KOPT-K1 (cell line): Measurements from ENCODE around the gene CLNS1A.
"Not testable (repeated sequence)": the region's sequence is repeated elsewhere in the genome, so short reads cannot be mapped to it uniquely, and the experiment has no call there.

Experiments used
- H3K27ac ChIP-seq: fragments of 200-600 bp; sonication (generic); 2 replicates; pipeline ENCODE4 v1.5.1; 2016; ENCODE audit warnings: antibody characterized with exemption, mild to moderate bottlenecking, low read depth, low read length; ENCODE audit not compliant: poor library complexity, severe bottlenecking
- H3K36me3 ChIP-seq: fragments of 200-600 bp; sonication (generic); 2 replicates; pipeline ENCODE4 v1.5.1; 2017; ENCODE audit warnings: antibody characterized with exemption, mild to moderate bottlenecking, low read length, moderate library complexity; ENCODE audit not compliant: insufficient read depth
- H3K9me3 ChIP-seq: fragments of 200-600 bp; sonication (generic); 2 replicates; pipeline ENCODE4 v1.5.1; 2017; ENCODE audit warnings: antibody characterized with exemption, low read length, mild to moderate bottlenecking; ENCODE audit not compliant: insufficient read depth, poor library complexity, severe bottlenecking

The CLNS1A gene

GRCh38 chr11:77592727-77593126 lies 44.9 kb downstream of the CLNS1A start:
- Histone ChIP-seq H3K36me3 (peaks cover 8% of the 10 kb centered on the region), H3K27ac (no peak overlapping the region), H3K9me3 (peaks cover 8% of the 10 kb centered on the region)

- Histone ChIP-seq H3K36me3 (peaks cover 8% of the 10 kb centered on the region), H3K9me3 (peaks cover 8% of the 10 kb centered on the region), H3K27ac (no peak overlapping the region)
Observed at GRCh38 chr11:77590194-77590782, 47.3 kb downstream of the CLNS1A start.

GRCh38 chr11:77589521-77590193 lies 47.9 kb downstream of the CLNS1A start, which contains the start of gene AQP11:
Gene AQP11 (plus strand): TSS chr11:77589953. CDS start chr11:77589993, 40 bp downstream.
- Histone ChIP-seq H3K27ac (no peak within 1 kb of the TSS), H3K36me3 (peaks cover 8% of the 10 kb centered on the region), H3K9me3 (peaks cover 8% of the 10 kb centered on the region)

GRCh38 chr11:77589181-77589520 lies 48.4 kb downstream of the CLNS1A start:
- Histone ChIP-seq H3K36me3 (peaks cover 8% of the 10 kb centered on the region), H3K27ac (no peak overlapping the region), H3K9me3 (peaks cover 10% of the 10 kb centered on the region)

GRCh38 chr11:77580712-77581337 lies 56.8 kb downstream of the CLNS1A start:
- Histone ChIP-seq H3K27ac (no peak overlapping the region), H3K36me3 (peaks cover 11% of the 10 kb centered on the region; the same call in 1 of the 2 replicates), H3K9me3 (peaks cover 49% of the 10 kb centered on the region)

GRCh38 chr11:77575428-77575827 lies 62.2 kb downstream of the CLNS1A start:
- not testable (repeated sequence) for H3K27ac ChIP-seq, H3K9me3 ChIP-seq, H3K36me3 ChIP-seq

- not testable (repeated sequence) for H3K9me3 ChIP-seq, H3K27ac ChIP-seq, H3K36me3 ChIP-seq
Observed at GRCh38 chr11:77570896-77571295, 66.7 kb downstream of the CLNS1A start.

- H3K9me3 ChIP-seq = no peaks in the 10 kb centered on the region
- H3K27ac ChIP-seq = no peak overlapping the region
- no peaks in the 10 kb centered on the region for H3K36me3 ChIP-seq
Observed at GRCh38 chr11:77569676-77570070, 67.9 kb downstream of the CLNS1A start.

GRCh38 chr11:77568916-77569675 lies 68.5 kb downstream of the CLNS1A start:
- H3K9me3 ChIP-seq = no peaks in the 10 kb centered on the region

GRCh38 chr11:77568306-77568705 lies 69.3 kb downstream of the CLNS1A start:
- H3K36me3 ChIP-seq = no peaks in the 10 kb centered on the region
- no peak overlapping the region for H3K27ac ChIP-seq
- H3K9me3 ChIP-seq = no peaks in the 10 kb centered on the region

More at GRCh38 chr11:77568916-77569675, 68.5 kb downstream of the CLNS1A start:
- no peak overlapping the region for H3K27ac ChIP-seq
- no peaks in the 10 kb centered on the region for H3K36me3 ChIP-seq
